T-cell (primary cell): ENCODE measurements around the gene ADAM12. TPM values are rescaled to one million over a fixed set of nuclear protein-coding genes. Genes with fewer than 3 reads are reported as not detected.
"Not testable (repeated sequence)": the region's sequence is repeated elsewhere in the genome, so short reads cannot be mapped to it uniquely, and the experiment has no call there.

ENCODE experiments used
- ATAC-seq, 4 experiments: fragments of 200-7000 bp in 3 of 4; fragments of 150-1000 bp in 1 of 4; cut with Tn5 transposase; replicated peaks in 1 of 4; 1 replicate in 3 of 4; 2 replicates in 1 of 4; pipeline ENCODE4 v1.10.0; 2021; ENCODE audit warnings: moderate library complexity in 3 of 4, mild to moderate bottlenecking in 2 of 4, moderate number of reproducible peaks in 1 of 4
- CTCF ChIA-PET, 2 donors: fragments of 300-600 bp; sonication (Branson Sonifier 250); formaldehyde crosslinking; loops; one replicate each; lab custom pipeline; 2022; ENCODE audit warnings: antibody characterized with exemption in 2 of 2; lab: Charles Lee
- POLR2A ChIA-PET, 2 donors: fragments of 300-600 bp; sonication (Branson Sonifier 250); formaldehyde crosslinking; loops; one replicate each; lab custom pipeline; 2022; ENCODE audit warnings: antibody characterized with exemption in 2 of 2; lab: Charles Lee
- DNase-seq, 35 experiments: peaks; one replicate each; pipeline versions ENCODE4 v3.0.0 to v3.0.0-alpha.2; 2013 to 2023
- H3K27ac ChIP-seq: one replicate; pipeline ENCODE4 v1.5.1; 2013; ENCODE audit warnings: low read length
- H3K27me3 ChIP-seq, 2 experiments: replicated peaks in 1 of 2; 1 replicate in 1 of 2; 2 replicates in 1 of 2; pipeline versions ENCODE4 v1.6.1 to v1.7.0; 2013; ENCODE audit warnings: low read length in 1 of 2, mixed read lengths in 1 of 2; ENCODE audit not compliant: control insufficient read depth in 2 of 2, insufficient read depth in 2 of 2; ENCODE audit errors: extremely low read depth in 1 of 2
- H3K36me3 ChIP-seq, 2 donors: 1 replicate in 1 of 2; 2 replicates in 1 of 2; pipeline versions ENCODE4 v1.6.1 to v1.7.0; 2013; ENCODE audit warnings: low read length in 1 of 2; ENCODE audit not compliant: control insufficient read depth in 2 of 2, insufficient read depth in 1 of 2; ENCODE audit errors: extremely low read depth in 1 of 2
- H3K4me1 ChIP-seq, 2 experiments: 1 replicate in 1 of 2; 2 replicates in 1 of 2; pipeline versions ENCODE4 v1.6.1 to v1.7.0; 2013; ENCODE audit warnings: low read length in 2 of 2, mixed read lengths in 1 of 2; ENCODE audit not compliant: insufficient read depth in 2 of 2, control insufficient read depth in 1 of 2; ENCODE audit errors: extremely low read depth in 1 of 2
- H3K4me3 ChIP-seq, 2 donors: 1 replicate in 1 of 2; 2 replicates in 1 of 2; pipeline versions ENCODE4 v1.5.1 to v1.7.0; 2013; ENCODE audit warnings: mild to moderate bottlenecking in 2 of 2, low read length in 1 of 2, moderate library complexity in 1 of 2; ENCODE audit not compliant: control insufficient read depth in 1 of 2; ENCODE audit errors: extremely low read depth in 1 of 2
- H3K9me3 ChIP-seq: 2 replicates; pipeline ENCODE4 v1.7.0; 2013
- H3K27ac Mint-ChIP-seq, 2 donors: one replicate each; pipeline ENCODE4 v1.8.0; 2020 to 2021; ENCODE audit warnings: mild to moderate bottlenecking in 2 of 2, mixed read lengths in 2 of 2
- H3K27me3 Mint-ChIP-seq, 2 donors: one replicate each; pipeline ENCODE4 v1.8.0; 2021 to 2022; ENCODE audit warnings: mixed read lengths in 2 of 2
- H3K36me3 Mint-ChIP-seq: one replicate; pipeline ENCODE4 v1.8.0; 2021; ENCODE audit warnings: mixed read lengths
- H3K4me1 Mint-ChIP-seq, 3 donors: one replicate each; pipeline ENCODE4 v1.8.0; 2020 to 2022; ENCODE audit warnings: mixed read lengths in 3 of 3, mild to moderate bottlenecking in 1 of 3
- H3K4me3 Mint-ChIP-seq, 3 donors: one replicate each; pipeline ENCODE4 v1.8.0; 2020 to 2022; ENCODE audit warnings: mild to moderate bottlenecking in 3 of 3, mixed read lengths in 3 of 3, moderate library complexity in 3 of 3
- H3K9me3 Mint-ChIP-seq, 3 donors: one replicate each; pipeline ENCODE4 v1.8.0; 2020 to 2022; ENCODE audit warnings: mixed read lengths in 3 of 3
- WGBS: methylation state at CpG from one replicate; pipeline ENCODE4 v1.1.5; 2013; ENCODE audit warnings: missing lambda C conversion rate; ENCODE audit not compliant: insufficient coverage; 5-methylcytosine and 5-hydroxymethylcytosine counted together
- total RNA-seq, 35 experiments: library from RNA in 6 of 35; stranded (reverse) in 6 of 35; fragments of 120-200 nt in 1 of 35; gene quantifications; one replicate each; pipeline versions ENCODE4 v1.2.1 to v1.2.4 and lab custom pipeline; 2013 to 2026

ADAM12 gene
- total RNA-seq, 5 donors from 2014 or later (not counting 1 experiment from before 2014, with no cell fraction given), result 0.35 to 5.7 (median 1.2) TPM

DNA sequence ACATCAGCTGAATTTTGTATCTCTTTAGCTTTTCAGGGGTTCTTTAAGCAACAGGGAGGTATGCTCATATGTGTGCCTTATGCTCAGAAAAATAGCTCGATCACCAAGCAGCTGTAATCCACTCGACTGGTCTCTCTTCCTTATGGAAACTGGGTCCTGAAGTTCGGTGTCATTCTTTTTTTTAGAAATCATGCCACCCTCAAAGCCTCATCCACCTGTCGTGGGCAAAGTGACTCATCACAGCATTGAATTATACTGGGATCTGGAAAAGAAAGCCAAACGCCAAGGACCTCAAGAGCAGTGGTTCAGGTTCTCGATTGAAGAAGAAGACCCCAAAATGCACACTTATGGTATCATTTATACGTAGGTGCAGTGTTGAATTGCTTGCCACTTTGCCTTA lies 408.3 kb downstream of the ADAM12 start:
- Histone ChIP-seq H3K27me3 (peaks cover 0 to 7% of the 10 kb centered on the region in 2 experiments), H3K4me1 (no peaks in the 10 kb centered on the region), H3K4me3 (no peak overlapping the region), H3K27ac (no peak overlapping the region), H3K9me3 (no peaks in the 10 kb centered on the region), H3K36me3 (no peaks in the 10 kb centered on the region)
- H3K4me3 Mint-ChIP-seq, result no peak overlapping the region
- no peak overlapping the region for H3K27ac Mint-ChIP-seq
- H3K9me3 Mint-ChIP-seq, result peaks cover 0 to 2% (median 0%) of the 10 kb centered on the region in 3 donors
- ChIA-PET POLR2A (no interaction called here), CTCF (interaction anchor here in 1 of 2 donors (1.1 kb wide), 1 partner anchor 1874 kb away, joined by 7 read pairs; no protein-coding TSS in a partner anchor)
- DNase-seq, result no peak
- peaks cover 19 to 34% of the 10 kb centered on the region in 2 donors for H3K27me3 Mint-ChIP-seq
- H3K4me1 Mint-ChIP-seq, result peaks cover 0 to 2% (median 0%) of the 10 kb centered on the region in 3 donors
- H3K36me3 Mint-ChIP-seq, result no peaks in the 10 kb centered on the region
- WGBS, result 54% methylated on average over 3 of the region's 7 CpGs
- ATAC-seq, result no peak

DNA sequence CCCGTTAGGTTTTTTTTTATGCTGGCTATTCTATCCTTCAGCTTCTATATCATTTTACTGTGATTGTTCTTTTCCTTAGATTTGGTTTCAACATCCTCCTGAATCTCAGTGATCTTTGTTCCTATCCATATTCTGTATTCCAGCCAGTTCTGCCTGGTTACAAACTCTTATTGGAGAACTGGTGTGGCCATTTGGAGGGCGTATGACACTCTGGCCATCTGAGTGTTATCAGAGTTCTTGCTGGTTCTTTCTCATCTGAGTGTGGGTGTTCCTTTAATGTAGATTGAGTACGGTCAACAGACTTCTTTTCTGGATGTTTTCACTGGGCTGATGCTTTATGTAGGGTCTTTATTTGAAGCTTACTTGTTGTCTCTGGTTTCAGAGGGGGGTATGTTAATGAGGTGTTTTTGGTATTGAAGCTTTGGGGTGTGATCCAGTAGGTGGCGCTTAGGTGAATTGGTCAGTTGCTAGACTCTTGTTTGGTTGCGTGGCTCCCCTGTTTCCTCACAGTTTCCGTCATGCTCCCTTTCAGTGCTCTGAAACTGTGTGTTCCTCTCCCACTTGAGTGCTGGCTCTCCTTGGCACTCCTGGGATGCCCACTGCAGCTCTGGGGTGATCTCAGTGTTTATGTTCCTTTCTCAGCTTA lies 411.2 kb downstream of the ADAM12 start:
- WGBS, result 96% methylated on average over 4 of the region's 6 CpGs
- ChIA-PET POLR2A (no interaction called here), CTCF (interaction anchor here in 1 of 2 donors (1.5 kb wide), 1 partner anchor 1877 kb away, joined by 3 read pairs; no protein-coding TSS in a partner anchor)
- Mint-ChIP-seq H3K4me3 (no peak overlapping the region), H3K27ac (no peak overlapping the region), H3K9me3 (peaks cover 0 to 4% (median 0%) of the 10 kb centered on the region in 3 donors), H3K36me3 (no peaks in the 10 kb centered on the region), H3K4me1 (no peaks in the 10 kb centered on the region), H3K27me3 (peaks cover 17 to 22% of the 10 kb centered on the region in 2 donors)
- H3K4me1 ChIP-seq, result no peaks in the 10 kb centered on the region
- no peaks in the 10 kb centered on the region for H3K9me3 ChIP-seq
- H3K27ac ChIP-seq, result no peak overlapping the region
- H3K4me3 ChIP-seq, result no peak overlapping the region
- ATAC-seq (no peak), DNase-seq (no peak)
- H3K36me3 ChIP-seq, result no peaks in the 10 kb centered on the region
- peaks cover 0 to 7% of the 10 kb centered on the region in 2 experiments for H3K27me3 ChIP-seq

DNA sequence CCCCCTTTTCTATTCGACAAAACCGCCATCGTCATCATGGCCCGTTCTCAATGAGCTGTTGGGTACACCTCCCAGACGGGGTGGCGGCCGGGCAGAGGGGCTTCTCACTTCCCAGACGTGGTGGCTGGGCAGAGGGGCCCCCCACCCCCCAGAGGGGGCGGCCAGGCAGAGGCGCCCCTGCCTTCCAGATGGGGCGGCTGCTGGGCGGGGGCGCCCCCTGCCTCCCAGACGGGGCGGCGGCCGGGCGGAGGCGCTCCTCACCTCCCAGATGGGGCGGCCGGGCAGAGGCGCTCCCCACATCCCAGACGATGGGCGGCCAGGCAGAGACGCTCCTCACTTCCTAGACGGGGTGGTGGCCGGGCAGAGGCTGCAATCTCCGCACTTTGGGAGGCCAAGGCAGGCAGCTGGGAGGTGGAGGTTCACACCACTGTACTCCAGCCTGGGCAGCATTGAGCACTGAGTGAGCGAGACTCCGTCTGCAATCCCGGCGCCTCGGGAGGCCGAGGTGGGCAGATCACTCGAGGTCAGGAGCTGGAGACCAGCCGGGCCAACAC lies 418.1 kb downstream of the ADAM12 start:
- H3K4me1 ChIP-seq, H3K27me3 Mint-ChIP-seq, H3K27ac Mint-ChIP-seq, CTCF ChIA-PET, H3K9me3 ChIP-seq, H3K4me3 Mint-ChIP-seq, DNase-seq, H3K9me3 Mint-ChIP-seq, H3K4me3 ChIP-seq, POLR2A ChIA-PET, H3K27ac ChIP-seq, H3K27me3 ChIP-seq, H3K4me1 Mint-ChIP-seq, H3K36me3 ChIP-seq, H3K36me3 Mint-ChIP-seq, ATAC-seq: not testable (repeated sequence)
- WGBS, result 89% methylated on average over 9 of the region's 36 CpGs

DNA sequence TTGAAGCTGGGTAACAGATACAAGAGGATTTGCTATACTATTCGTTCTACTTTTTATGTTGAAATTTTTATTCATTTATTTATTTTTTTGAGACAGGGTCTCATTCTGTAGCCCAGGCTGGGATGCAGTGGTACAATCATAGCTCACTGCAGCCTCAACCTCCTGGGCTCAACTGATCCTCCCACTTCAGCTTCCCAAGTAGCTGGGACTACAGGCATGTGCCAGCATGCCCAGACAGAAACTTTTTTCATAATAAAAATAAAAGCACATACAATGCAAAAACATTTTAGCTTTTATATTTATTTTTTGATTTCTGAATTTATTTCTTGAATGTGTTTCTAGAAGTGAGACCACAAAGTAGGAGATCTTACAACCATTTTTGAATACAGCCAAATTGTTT lies 420.7 kb downstream of the ADAM12 start:
- no CpG with 5 or more reads among the region's 1 CpG for WGBS
- H3K27me3 ChIP-seq, result peaks cover 0 to 2% of the 10 kb centered on the region in 2 experiments
- no peak overlapping the region for H3K27ac Mint-ChIP-seq
- H3K36me3 Mint-ChIP-seq, result no peaks in the 10 kb centered on the region
- no peak overlapping the region for H3K4me3 ChIP-seq
- no peak overlapping the region for H3K27ac ChIP-seq
- CTCF ChIA-PET, result no interaction called here
- no peaks in the 10 kb centered on the region for H3K4me1 ChIP-seq
- H3K4me1 Mint-ChIP-seq, result no peaks in the 10 kb centered on the region
- no peaks in the 10 kb centered on the region for H3K9me3 ChIP-seq
- DNase-seq (no peak), ATAC-seq (no peak)
- H3K27me3 Mint-ChIP-seq, result peaks cover 1 to 3% of the 10 kb centered on the region in 2 donors
- peaks cover 0 to 3% (median 0%) of the 10 kb centered on the region in 3 donors for H3K9me3 Mint-ChIP-seq
- H3K36me3 ChIP-seq, result no peaks in the 10 kb centered on the region
- H3K4me3 Mint-ChIP-seq, result no peak overlapping the region
- POLR2A ChIA-PET, result no interaction called here

DNA sequence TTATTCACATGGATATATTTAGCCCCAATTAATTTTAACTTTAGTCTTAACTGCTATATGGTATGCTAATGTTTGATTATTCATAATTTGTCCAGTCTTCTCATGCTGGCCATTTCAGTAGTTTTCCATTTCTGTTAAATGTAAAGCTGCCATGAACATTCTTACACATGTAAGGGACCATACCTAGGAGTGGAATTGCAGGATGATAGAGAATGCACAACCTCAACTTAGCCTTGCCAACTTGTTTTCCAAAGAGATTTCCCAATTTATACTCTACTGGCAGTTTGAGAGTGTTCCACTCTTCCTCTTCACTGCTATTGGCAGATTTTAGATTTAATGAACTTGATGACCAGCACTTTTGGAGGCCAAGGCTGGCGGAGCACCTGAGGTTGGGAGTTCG lies 423.7 kb downstream of the ADAM12 start:
- Histone ChIP-seq H3K27me3 (peaks cover 0 to 3% of the 10 kb centered on the region in 2 experiments), H3K4me1 (no peaks in the 10 kb centered on the region), H3K27ac (no peak overlapping the region), H3K4me3 (no peak overlapping the region), H3K9me3 (no peaks in the 10 kb centered on the region), H3K36me3 (no peaks in the 10 kb centered on the region)
- Mint-ChIP-seq H3K4me1 (no peaks in the 10 kb centered on the region), H3K36me3 (no peaks in the 10 kb centered on the region), H3K4me3 (no peak overlapping the region), H3K27ac (no peak overlapping the region), H3K9me3 (peaks cover 0 to 3% (median 0%) of the 10 kb centered on the region in 3 donors), H3K27me3 (peaks cover 1 to 3% of the 10 kb centered on the region in 2 donors)
- no peak for ATAC-seq
- ChIA-PET POLR2A (no interaction called here), CTCF (no interaction called here)
- no CpG with 5 or more reads among the region's 2 CpGs for WGBS
- no peak for DNase-seq
